ENCODE data around the gene LRRC17.

DNA sequence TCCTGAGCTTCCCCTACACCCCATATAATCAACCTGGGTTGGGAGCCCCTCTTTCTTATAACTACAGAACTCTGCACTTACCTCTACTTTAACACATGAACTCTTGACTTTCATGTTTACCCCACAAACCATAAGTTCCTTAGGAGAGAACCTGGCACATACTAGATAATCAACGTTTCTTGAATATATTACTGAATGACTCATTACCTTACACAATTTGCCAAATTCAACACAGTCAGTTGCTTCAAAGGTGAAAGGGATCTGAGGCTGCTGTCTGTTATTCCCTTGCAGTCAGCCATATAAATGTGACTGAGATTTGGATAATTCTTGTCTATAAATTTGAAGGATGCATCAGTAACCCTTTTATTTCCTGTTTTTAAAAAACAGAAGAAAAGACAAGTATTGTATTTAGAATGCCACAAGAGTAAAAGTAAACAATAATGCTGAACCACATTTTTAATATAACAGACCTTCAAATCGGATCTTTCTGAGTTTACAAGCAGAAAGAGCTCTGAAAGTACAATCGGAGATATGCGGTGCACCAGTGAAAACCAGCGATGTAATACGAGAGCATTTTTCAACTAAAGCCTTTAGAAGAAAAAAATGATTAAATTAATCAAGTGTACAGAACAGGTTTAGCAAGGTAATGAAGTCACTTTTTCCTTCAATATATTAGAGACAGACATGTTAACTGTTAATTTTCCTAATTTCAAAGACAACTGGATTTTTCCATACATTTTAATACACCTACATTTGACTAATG is 29.5 kb upstream of the LRRC17 start:
- TF ChIP-seq, protein P1, sequence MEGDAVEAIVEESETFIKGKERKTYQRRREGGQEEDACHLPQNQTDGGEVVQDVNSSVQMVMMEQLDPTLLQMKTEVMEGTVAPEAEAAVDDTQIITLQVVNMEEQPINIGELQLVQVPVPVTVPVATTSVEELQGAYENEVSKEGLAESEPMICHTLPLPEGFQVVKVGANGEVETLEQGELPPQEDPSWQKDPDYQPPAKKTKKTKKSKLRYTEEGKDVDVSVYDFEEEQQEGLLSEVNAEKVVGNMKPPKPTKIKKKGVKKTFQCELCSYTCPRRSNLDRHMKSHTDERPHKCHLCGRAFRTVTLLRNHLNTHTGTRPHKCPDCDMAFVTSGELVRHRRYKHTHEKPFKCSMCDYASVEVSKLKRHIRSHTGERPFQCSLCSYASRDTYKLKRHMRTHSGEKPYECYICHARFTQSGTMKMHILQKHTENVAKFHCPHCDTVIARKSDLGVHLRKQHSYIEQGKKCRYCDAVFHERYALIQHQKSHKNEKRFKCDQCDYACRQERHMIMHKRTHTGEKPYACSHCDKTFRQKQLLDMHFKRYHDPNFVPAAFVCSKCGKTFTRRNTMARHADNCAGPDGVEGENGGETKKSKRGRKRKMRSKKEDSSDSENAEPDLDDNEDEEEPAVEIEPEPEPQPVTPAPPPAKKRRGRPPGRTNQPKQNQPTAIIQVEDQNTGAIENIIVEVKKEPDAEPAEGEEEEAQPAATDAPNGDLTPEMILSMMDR (conservative IDR thresholded peaks at IDR 0.05): no peak
- TF ChIP-seq EZH2 (IDR thresholded peaks at IDR 0.05; ENCODE audit: low read depth): no peak
